K562 (cell line): ENCODE results near the gene KIAA2012. TPM values are rescaled to one million over a fixed set of nuclear protein-coding genes. Genes with fewer than 3 reads are reported as not detected.

Experiments
- FOXK2 ChIP-seq, 2 experiments: fragments of 450-650 bp; IDR thresholded peaks in 1 of 2; conservative IDR thresholded peaks in 1 of 2; 2 replicates each; pipeline ENCODE4 v1.6.1; 2016; ENCODE audit warnings: low read depth in 2 of 2, mild to moderate bottlenecking in 1 of 2
- HDAC3 ChIP-seq: fragments of 450-650 bp; IDR thresholded peaks from 2 replicates; pipeline ENCODE4 v1.6.1; 2018; ENCODE audit warnings: borderline replicate concordance, mild to moderate bottlenecking, moderate library complexity; ENCODE audit not compliant: partially characterized antibody
- KDM1A ChIP-seq, 2 experiments: fragments of 450-650 bp; IDR thresholded peaks; 2 replicates each; pipeline ENCODE4 v1.6.1; 2016; ENCODE audit warnings: mild to moderate bottlenecking in 2 of 2
- MAX ChIP-seq: sonication (generic); formaldehyde crosslinking; IDR thresholded peaks from 2 replicates; pipeline ENCODE4 v1.9.0; 2022; ENCODE audit warnings: mild to moderate bottlenecking, missing genetic modification reagents
- MBD1 ChIP-seq: fragments of 250-450 bp; sonication (Bioruptor Pico); IDR thresholded peaks from 2 replicates; pipeline ENCODE4 v1.8.0; 2022; ENCODE audit warnings: inconsistent platforms
- MCM5 ChIP-seq: fragments of 450-650 bp; IDR thresholded peaks from 2 replicates; pipeline ENCODE4 v1.6.1; 2016; ENCODE audit warnings: low read depth
- MYNN ChIP-seq, 2 experiments: sonication (generic); formaldehyde crosslinking in 1 of 2; IDR thresholded peaks; 2 replicates each; pipeline versions ENCODE4 v1.5.0 to v1.6.1; 2016 to 2020; ENCODE audit warnings: antibody characterized with exemption in 1 of 2, missing genetic modification reagents in 1 of 2
- NFE2L1 ChIP-seq: fragments of 450-650 bp; IDR thresholded peaks from 2 replicates; pipeline ENCODE4 v1.6.1; 2016; ENCODE audit warnings: missing genetic modification characterization, low read depth, mild to moderate bottlenecking, missing compliant biosample characterization, moderate library complexity, borderline replicate concordance
- PHF21A ChIP-seq: fragments of 450-650 bp; IDR thresholded peaks from 2 replicates; pipeline ENCODE4 v1.6.1; 2017; ENCODE audit warnings: low read depth, borderline replicate concordance
- RAD21 ChIP-seq, 2 experiments: fragments of 250-450 bp in 1 of 2; fragments of 450-650 bp in 1 of 2; sonication (Bioruptor Pico) in 1 of 2; formaldehyde crosslinking in 1 of 2; IDR thresholded peaks in 1 of 2; conservative IDR thresholded peaks in 1 of 2; 2 replicates each; pipeline versions ENCODE4 v1.4.0 to v1.8.0; 2020 to 2022; ENCODE audit warnings: mild to moderate bottlenecking in 2 of 2, moderate library complexity in 1 of 2
- SRSF7 ChIP-seq: fragments of 200-400 bp; formaldehyde crosslinking; optimal IDR thresholded peaks from 2 replicates; pipeline ENCODE3; 2017; ENCODE audit warnings: mild to moderate bottlenecking, low read depth, low read length
- STAT5B ChIP-seq: fragments of 250-450 bp; sonication (Bioruptor Pico); IDR thresholded peaks from 2 replicates; pipeline ENCODE4 v1.8.0; 2021; ENCODE audit warnings: mild to moderate bottlenecking, inconsistent platforms
- TAF15 ChIP-seq: fragments of 200-400 bp; formaldehyde crosslinking; IDR thresholded peaks from 2 replicates; pipeline ENCODE4 v1.6.1; 2017; ENCODE audit warnings: mild to moderate bottlenecking, low read depth, low read length, moderate library complexity
- TAF7 ChIP-seq: fragments of 450-650 bp; IDR thresholded peaks from 2 replicates; pipeline ENCODE4 v1.6.1; 2016; ENCODE audit warnings: missing genetic modification characterization, missing compliant biosample characterization
- TFE3 ChIP-seq: fragments of 450-650 bp; formaldehyde crosslinking; IDR thresholded peaks from 2 replicates; pipeline ENCODE4 v1.4.0; 2020; ENCODE audit warnings: mild to moderate bottlenecking, mixed read lengths
- ZBTB1 ChIP-seq: sonication (generic); formaldehyde crosslinking; IDR thresholded peaks from 2 replicates; pipeline ENCODE4 v1.8.1; 2023; ENCODE audit warnings: missing genetic modification reagents, low read depth, mild to moderate bottlenecking, borderline replicate concordance
- ZBTB12 ChIP-seq: fragments of 250-450 bp; sonication (Bioruptor Pico); IDR thresholded peaks from 2 replicates; pipeline ENCODE4 v1.4.0; 2020
- ZHX1 ChIP-seq: fragments of 150-350 bp; conservative IDR thresholded peaks from 2 replicates; pipeline ENCODE4 v1.6.1; 2014; ENCODE audit warnings: low read length
- ZNF384 ChIP-seq: IDR thresholded peaks from 2 replicates; pipeline ENCODE4 v1.6.1; 2012; ENCODE audit warnings: low read depth, low read length, improper control_type of control experiment
- polyA plus RNA-seq, 8 experiments: library from polyadenylated mRNA; depleted of rRNA in 4 of 8; stranded (reverse) in 5 of 8; unstranded in 3 of 8; fragments of >200 nt; fragmentation: Nextera tagmentation in 2 of 8; fragmentation: Illumina TruSeq in 1 of 8; extraction: Ambion mirVana in 2 of 8; extraction: Trizol in 1 of 8; gene quantifications; 2 replicates each; pipeline versions ENCODE4 v1.2.1 to v1.2.3, GENCODE V29; 2011 to 2014; ENCODE audit warnings: inconsistent platforms in 1 of 8, missing spikeins in 1 of 8
- total RNA-seq, 7 experiments: library from RNA; depleted of rRNA in 6 of 7; stranded (reverse); fragments of >200 nt in 6 of 7; fragmentation: Illumina TruSeq in 2 of 7; extraction: Trizol in 2 of 7; gene quantifications; 2 replicates each; pipeline versions ENCODE4 v1.2.1 to v1.2.3, GENCODE V29; 2011 to 2021; ENCODE audit warnings: low replicate concordance in 1 of 7

The KIAA2012 gene
- total and polyA plus RNA-seq, 9 of the 15 experiments (the other 6 are each of a cell fraction or from before 2014, with no cell fraction given): not detected

GRCh38 chr2:202238234-202239197 is 165.5 kb downstream of the KIAA2012 start, which contains the start of gene SUMO1 (continued):
- TF ChIP-seq MYNN (IDR thresholded peaks at IDR 0.05) (no peak), MYNN (CRISPR knock-in tag; IDR thresholded peaks at IDR 0.05) (no peak), HDAC3 (no peak), MBD1 (CRISPR knock-in tag) (0 out of 2 replicates have a peak, but pooled peaks have one; percentile 15), MCM5 (no peak), TAF15 (no peak), KDM1A (IDR thresholded peaks at IDR 0.05) (peak in 1 of 2 experiments; percentile 91; a peak in 2 of 4 replicates), PHF21A (no peak), MAX (no peak), ZBTB1 (CRISPR knock-in tag) (no peak), SRSF7 (no peak), STAT5B (no peak), ZHX1 (no peak), TFE3 (no peak), NFE2L1 (tag) (no peak), FOXK2 (conservative IDR thresholded peaks at IDR 0.05 in 1 of 2, IDR thresholded peaks at IDR 0.05 in 1 of 2; ENCODE audit: low read depth in 2 of 2) (peak; percentile 59 to 81; a peak in 3 of 4 replicates), ZNF384 (no peak), TAF7 (no peak), RAD21 (CRISPR knock-in tag; conservative IDR thresholded peaks at IDR 0.05 in 1 of 2, IDR thresholded peaks at IDR 0.05 in 1 of 2) (no peak), ZBTB12 (CRISPR knock-in tag) (peak; percentile 75)
